Cerebellar nuclear complex (tissue), 1 donor: ENCODE measurements around the gene C7orf57.
A peak's percentile ranks its signal among the peaks of the same experiment; 100 is the strongest.

Experiments
- DNase-seq, 2 experiments: peaks; one replicate each; lab custom pipeline; 2025; lab: John Stamatoyannopoulos, UW

Gene C7orf57

DNA sequence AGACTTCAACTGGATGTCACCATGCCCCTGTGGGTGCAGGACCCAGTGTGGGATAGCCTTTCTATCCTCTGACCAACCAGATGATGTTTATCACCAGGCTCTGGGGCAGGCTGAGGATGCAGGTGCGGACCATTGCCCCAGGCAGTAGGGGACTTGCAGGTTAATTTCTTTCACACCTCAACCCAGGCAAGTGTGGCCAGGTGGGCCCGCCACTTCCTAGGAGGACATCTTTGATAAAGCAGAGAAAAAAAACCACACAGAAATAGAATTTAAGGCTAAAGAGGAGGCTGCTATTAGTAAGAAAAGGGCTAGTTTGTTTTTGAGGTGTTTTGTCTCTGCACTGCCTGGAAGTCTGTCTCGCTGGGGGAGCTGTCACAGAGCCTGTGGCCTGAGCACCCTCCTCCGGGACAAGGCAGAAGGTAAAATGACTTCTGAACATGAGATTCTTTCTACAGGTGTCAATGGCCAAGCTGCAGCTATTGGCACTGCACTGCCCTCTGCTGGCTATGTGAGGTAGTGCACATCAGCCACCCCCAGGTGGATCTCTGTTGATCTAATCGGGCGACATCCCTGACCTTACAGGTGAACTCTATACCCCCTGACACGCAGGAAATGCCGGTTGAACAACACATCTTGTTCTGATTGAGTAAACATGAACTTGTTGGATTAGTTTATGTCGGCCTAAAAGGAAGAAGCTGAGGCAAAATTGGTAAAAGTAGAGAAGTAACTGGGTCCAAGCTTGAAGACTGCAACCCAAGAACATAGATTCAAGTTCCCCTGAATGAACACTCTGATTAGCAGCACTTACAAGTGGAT, 74.7 kb downstream of the C7orf57 start:
- peak in 1 of 2 experiments; percentile 22 for DNase-seq

DNA sequence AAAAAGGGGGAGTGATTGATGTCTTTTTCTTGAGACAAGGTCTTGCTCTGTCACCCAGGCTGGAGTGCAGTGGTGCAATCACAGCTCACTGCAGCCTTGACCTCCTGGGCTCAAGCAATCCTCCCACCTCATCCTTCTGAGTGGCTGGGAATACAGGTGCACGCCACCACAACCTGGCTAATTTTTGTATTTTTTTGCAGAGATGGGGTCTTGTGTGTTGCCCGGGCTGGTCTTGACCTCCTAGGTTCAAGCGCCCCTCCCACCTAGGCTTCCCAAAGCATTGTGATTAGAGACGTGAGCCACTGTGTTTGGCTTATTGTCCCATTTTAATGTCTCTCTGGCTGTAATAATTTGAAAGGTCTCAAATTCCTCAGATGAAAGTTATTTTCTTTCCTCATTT, 75.5 kb downstream of the C7orf57 start:
- no peak for DNase-seq
